Natural killer cell (primary cell): ENCODE results near the gene KIF15. TPM values are rescaled to one million over a fixed set of nuclear protein-coding genes. Genes with fewer than 3 reads are reported as not detected.

Experiments
- ATAC-seq, 3 donors: fragments of 150-1000 bp in 2 of 3; fragments of 200-7000 bp in 1 of 3; cut with Tn5 transposase; 1 replicate in 1 of 3; 2 replicates in 2 of 3; pipeline ENCODE4 v1.10.0; 2021; ENCODE audit warnings: mild to moderate bottlenecking in 2 of 3, moderate library complexity in 2 of 3
- DNase-seq, 2 donors: peaks; one replicate each; pipeline versions ENCODE4 v3.0.0 to v3.0.0-alpha.2; 2013 to 2021; ENCODE audit warnings: mixed read lengths in 1 of 2
- H3K27ac ChIP-seq: one replicate; pipeline ENCODE4 v1.5.1; 2013; ENCODE audit warnings: mild to moderate bottlenecking, low read length
- H3K27me3 ChIP-seq: one replicate; pipeline ENCODE4 v1.6.1; 2013; ENCODE audit warnings: low read length; ENCODE audit not compliant: control insufficient read depth, insufficient read depth
- H3K36me3 ChIP-seq: one replicate; pipeline ENCODE4 v1.6.1; 2013; ENCODE audit warnings: low read length; ENCODE audit not compliant: control insufficient read depth, insufficient read depth
- H3K4me1 ChIP-seq: one replicate; pipeline ENCODE4 v1.6.1; 2013; ENCODE audit warnings: low read length; ENCODE audit not compliant: control insufficient read depth, insufficient read depth
- H3K4me3 ChIP-seq: one replicate; pipeline ENCODE4 v1.5.1; 2013; ENCODE audit warnings: low read length
- H3K9me3 ChIP-seq: one replicate; pipeline ENCODE4 v1.6.1; 2013; ENCODE audit warnings: low read length; ENCODE audit not compliant: control insufficient read depth, insufficient read depth
- H3K27ac Mint-ChIP-seq, 2 donors: one replicate each; pipeline ENCODE4 v1.8.0; 2022; ENCODE audit warnings: mild to moderate bottlenecking in 2 of 2, mixed read lengths in 2 of 2, moderate library complexity in 1 of 2
- H3K27me3 Mint-ChIP-seq, 2 donors: one replicate each; pipeline ENCODE4 v1.8.0; 2022; ENCODE audit warnings: low read depth in 2 of 2, mixed read lengths in 2 of 2
- H3K36me3 Mint-ChIP-seq: one replicate; pipeline ENCODE4 v1.8.0; 2022; ENCODE audit warnings: mixed read lengths
- H3K4me1 Mint-ChIP-seq, 2 donors: one replicate each; pipeline ENCODE4 v1.8.0; 2022; ENCODE audit warnings: mixed read lengths in 2 of 2
- H3K4me3 Mint-ChIP-seq: one replicate; pipeline ENCODE4 v1.8.0; 2022; ENCODE audit warnings: mild to moderate bottlenecking, moderate library complexity, mixed read lengths
- H3K9me3 Mint-ChIP-seq, 2 donors: one replicate each; pipeline ENCODE4 v1.8.0; 2022; ENCODE audit warnings: mixed read lengths in 2 of 2
- whole genome bisulfite sequencing: methylation state at CpG from one replicate; pipeline ENCODE4 v1.1.7; 2013; ENCODE audit warnings: missing lambda C conversion rate; ENCODE audit not compliant: insufficient coverage; 5-methylcytosine and 5-hydroxymethylcytosine counted together
- intact Hi-C: fragments of 100-400 bp; cut with micrococcal nuclease; formaldehyde crosslinking; loops from one replicate; pipeline ENCODE4 v1.14.2; 2022
- total RNA-seq, 4 donors: library from RNA; stranded (reverse); fragments of 120-200 nt in 1 of 4; gene quantifications; one replicate each; pipeline versions ENCODE4 v1.2.3 to v1.2.4, GENCODE V29; 2013 to 2022
- TF ChIP-seq, protein P1 (sequence below): fragments of 200-600 bp; IDR thresholded peaks from one replicate; pipeline ENCODE4 v1.8.0; 2022; ENCODE audit warnings: antibody characterized with exemption

Gene KIF15
- total RNA-seq, 3 donors from 2014 or later (not counting 1 experiment from before 2014, with no cell fraction given): 0.80 to 1.6 (median 0.99) TPM

DNA sequence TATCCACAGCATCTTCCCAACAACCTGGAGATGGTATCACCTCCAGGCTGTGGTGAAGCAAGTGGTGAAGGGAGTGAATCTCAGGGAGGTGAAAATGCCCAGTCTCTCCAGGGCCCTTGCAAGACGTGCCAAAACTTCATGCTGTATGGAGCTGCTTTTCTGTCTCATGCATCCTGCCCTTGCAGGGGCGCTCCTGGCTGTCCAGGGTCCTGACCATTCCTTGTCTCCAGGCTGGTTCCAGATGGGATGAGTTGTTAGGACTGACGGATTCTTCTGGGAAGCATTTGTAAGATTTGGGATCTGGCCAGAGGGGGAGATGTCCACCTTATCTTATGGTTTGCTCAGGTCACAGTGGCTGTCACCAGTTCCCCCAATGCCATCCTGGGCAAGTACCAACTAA lies 128.7 kb downstream of the KIF15 start:
- no peaks in the 10 kb centered on the region for H3K9me3 ChIP-seq
- Mint-ChIP-seq H3K4me1 (no peaks in the 10 kb centered on the region), H3K36me3 (no peaks in the 10 kb centered on the region), H3K9me3 (no peaks in the 10 kb centered on the region), H3K27ac (no peak overlapping the region), H3K4me3 (no peak overlapping the region), H3K27me3 (peaks cover 12 to 15% of the 10 kb centered on the region in 2 donors)
- no peak overlapping the region for H3K27ac ChIP-seq
- H3K27me3 ChIP-seq: peaks cover 4% of the 10 kb centered on the region
- TF ChIP-seq, protein P1, sequence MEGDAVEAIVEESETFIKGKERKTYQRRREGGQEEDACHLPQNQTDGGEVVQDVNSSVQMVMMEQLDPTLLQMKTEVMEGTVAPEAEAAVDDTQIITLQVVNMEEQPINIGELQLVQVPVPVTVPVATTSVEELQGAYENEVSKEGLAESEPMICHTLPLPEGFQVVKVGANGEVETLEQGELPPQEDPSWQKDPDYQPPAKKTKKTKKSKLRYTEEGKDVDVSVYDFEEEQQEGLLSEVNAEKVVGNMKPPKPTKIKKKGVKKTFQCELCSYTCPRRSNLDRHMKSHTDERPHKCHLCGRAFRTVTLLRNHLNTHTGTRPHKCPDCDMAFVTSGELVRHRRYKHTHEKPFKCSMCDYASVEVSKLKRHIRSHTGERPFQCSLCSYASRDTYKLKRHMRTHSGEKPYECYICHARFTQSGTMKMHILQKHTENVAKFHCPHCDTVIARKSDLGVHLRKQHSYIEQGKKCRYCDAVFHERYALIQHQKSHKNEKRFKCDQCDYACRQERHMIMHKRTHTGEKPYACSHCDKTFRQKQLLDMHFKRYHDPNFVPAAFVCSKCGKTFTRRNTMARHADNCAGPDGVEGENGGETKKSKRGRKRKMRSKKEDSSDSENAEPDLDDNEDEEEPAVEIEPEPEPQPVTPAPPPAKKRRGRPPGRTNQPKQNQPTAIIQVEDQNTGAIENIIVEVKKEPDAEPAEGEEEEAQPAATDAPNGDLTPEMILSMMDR: no peak
- WGBS: 84% methylated on average over 3 of the region's 3 CpGs
- H3K36me3 ChIP-seq: no peaks in the 10 kb centered on the region
- no peak for ATAC-seq
- no peak for DNase-seq
- intact Hi-C loops: no loop called here
- H3K4me3 ChIP-seq: no peak overlapping the region
- no peaks in the 10 kb centered on the region for H3K4me1 ChIP-seq

DNA sequence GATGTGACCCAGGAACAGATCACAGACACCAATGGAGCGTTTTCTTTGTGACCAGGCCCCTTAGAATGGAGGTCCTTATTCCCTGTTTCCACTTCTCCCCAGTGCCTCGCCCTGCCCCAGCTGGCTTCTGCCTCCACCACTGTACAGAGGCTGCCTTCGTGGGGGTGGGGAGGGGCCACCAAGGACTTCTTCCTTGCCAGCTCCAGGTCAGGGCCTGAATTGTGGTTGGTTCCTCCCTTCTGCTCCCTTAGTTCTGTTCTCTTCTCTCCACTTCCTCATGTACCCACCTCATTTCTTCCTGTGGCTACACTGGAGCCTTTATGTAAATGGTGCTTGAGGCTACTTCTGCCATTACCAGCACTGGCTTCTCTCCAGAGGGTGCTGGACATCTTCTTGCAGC lies 129.3 kb downstream of the KIF15 start:
- TF ChIP-seq, protein P1: no peak
- no peak overlapping the region for H3K27ac Mint-ChIP-seq
- no peak for ATAC-seq
- H3K4me3 ChIP-seq: no peak overlapping the region
- intact Hi-C loops: no loop called here
- peaks cover 11 to 12% of the 10 kb centered on the region in 2 donors for H3K27me3 Mint-ChIP-seq
- H3K36me3 ChIP-seq: no peaks in the 10 kb centered on the region
- H3K36me3 Mint-ChIP-seq: no peaks in the 10 kb centered on the region
- DNase-seq: no peak
- no peak overlapping the region for H3K27ac ChIP-seq
- H3K9me3 ChIP-seq: no peaks in the 10 kb centered on the region
- 63% methylated on average over 2 of the region's 3 CpGs for WGBS
- H3K4me1 Mint-ChIP-seq: no peaks in the 10 kb centered on the region
- H3K4me1 ChIP-seq: no peaks in the 10 kb centered on the region
- H3K4me3 Mint-ChIP-seq: no peak overlapping the region
- H3K27me3 ChIP-seq: peaks cover 4% of the 10 kb centered on the region
- H3K9me3 Mint-ChIP-seq: no peaks in the 10 kb centered on the region

DNA sequence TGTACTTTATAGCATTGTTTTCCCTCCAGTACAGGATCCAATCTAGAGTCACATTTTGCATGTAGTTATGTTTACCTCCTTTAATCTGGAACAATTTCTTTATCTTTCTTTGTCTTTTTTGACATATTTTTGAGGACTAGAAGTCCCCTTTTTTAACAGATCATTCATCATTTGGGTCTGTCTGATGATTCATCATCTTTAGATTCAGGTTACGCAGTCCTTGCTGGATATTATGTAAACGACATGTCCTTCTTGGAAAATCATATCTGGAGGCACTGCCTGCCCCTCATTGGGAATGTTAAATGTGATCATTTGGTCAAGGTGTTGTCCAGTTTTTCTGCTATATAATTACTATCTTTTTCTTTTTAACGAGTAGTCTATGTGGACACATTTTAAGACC lies 131.1 kb downstream of the KIF15 start:
- whole genome bisulfite sequencing: 81% methylated on average over 3 of the region's 3 CpGs
- no peaks in the 10 kb centered on the region for H3K36me3 Mint-ChIP-seq

DNA sequence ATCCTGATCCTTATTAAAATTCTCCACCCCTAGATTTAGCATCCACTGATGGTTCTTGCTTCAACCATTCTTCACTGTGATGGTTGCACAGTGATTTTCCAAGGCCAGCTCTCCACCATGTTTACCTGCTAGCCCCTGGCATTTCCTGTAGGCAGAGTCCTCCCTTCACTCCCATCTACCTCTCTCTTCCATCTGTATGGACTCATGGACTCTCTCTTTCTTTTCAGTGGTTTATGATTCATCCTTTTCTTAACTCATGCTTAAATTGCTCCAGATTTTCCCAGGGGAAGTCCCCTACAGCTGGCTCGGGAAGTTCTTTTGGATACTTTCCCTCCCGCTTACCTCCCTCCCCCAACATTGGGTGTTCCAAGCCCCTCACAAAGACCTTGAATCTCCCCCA lies 131.5 kb downstream of the KIF15 start:
- H3K4me1 Mint-ChIP-seq: no peaks in the 10 kb centered on the region
- H3K4me3 ChIP-seq: no peak overlapping the region
- H3K27me3 Mint-ChIP-seq: peaks cover 0 to 4% of the 10 kb centered on the region in 2 donors
- H3K4me3 Mint-ChIP-seq: no peak overlapping the region
- no peaks in the 10 kb centered on the region for H3K36me3 Mint-ChIP-seq
- 87% methylated on average over 2 of the region's 2 CpGs for WGBS
- ATAC-seq (no peak), DNase-seq (no peak)
- H3K27ac ChIP-seq: no peak overlapping the region
- no peaks in the 10 kb centered on the region for H3K36me3 ChIP-seq
- no peak overlapping the region for H3K27ac Mint-ChIP-seq
- no peaks in the 10 kb centered on the region for H3K9me3 Mint-ChIP-seq
- H3K9me3 ChIP-seq: no peaks in the 10 kb centered on the region
- TF ChIP-seq, protein P1: no peak
- no peaks in the 10 kb centered on the region for H3K4me1 ChIP-seq
- intact Hi-C loops: no loop called here
- H3K27me3 ChIP-seq: no peaks in the 10 kb centered on the region

More for the DNA sequence above, 131.1 kb downstream of the KIF15 start:
- no peak for DNase-seq
- intact Hi-C loops: no loop called here
- no peak overlapping the region for H3K27ac Mint-ChIP-seq
- no peaks in the 10 kb centered on the region for H3K4me1 Mint-ChIP-seq
- TF ChIP-seq, protein P1: no peak
- H3K36me3 ChIP-seq: no peaks in the 10 kb centered on the region
- no peak overlapping the region for H3K4me3 Mint-ChIP-seq
- H3K27ac ChIP-seq: no peak overlapping the region
- H3K4me1 ChIP-seq: no peaks in the 10 kb centered on the region
- peaks cover 0 to 4% of the 10 kb centered on the region in 2 donors for H3K27me3 Mint-ChIP-seq
- no peaks in the 10 kb centered on the region for H3K9me3 ChIP-seq
- H3K9me3 Mint-ChIP-seq: no peaks in the 10 kb centered on the region
- H3K4me3 ChIP-seq: no peak overlapping the region
- ATAC-seq: no peak
- no peaks in the 10 kb centered on the region for H3K27me3 ChIP-seq
